ENCODE results near the gene AMBN.

Gene AMBN

DNA sequence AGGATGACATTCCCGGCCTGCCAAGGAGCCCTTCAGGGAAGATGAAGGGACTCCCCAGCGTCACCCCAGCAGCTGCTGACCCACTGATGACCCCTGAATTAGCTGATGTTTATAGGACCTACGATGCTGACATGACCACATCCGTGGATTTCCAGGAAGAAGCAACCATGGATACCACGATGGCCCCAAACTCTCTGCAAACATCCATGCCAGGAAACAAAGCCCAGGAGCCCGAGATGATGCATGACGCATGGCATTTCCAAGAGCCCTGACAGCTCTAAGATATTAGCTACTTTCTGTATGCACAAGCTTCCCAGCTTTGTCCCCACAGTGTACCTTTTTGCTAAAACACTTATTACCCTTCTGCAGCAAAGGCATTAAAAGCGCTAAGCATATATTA, 14.4 kb downstream of the AMBN start:
- H3K4me3 ChIP-seq (ENCODE audit: low read length): no peak overlapping the region
- TF ChIP-seq, protein P1, sequence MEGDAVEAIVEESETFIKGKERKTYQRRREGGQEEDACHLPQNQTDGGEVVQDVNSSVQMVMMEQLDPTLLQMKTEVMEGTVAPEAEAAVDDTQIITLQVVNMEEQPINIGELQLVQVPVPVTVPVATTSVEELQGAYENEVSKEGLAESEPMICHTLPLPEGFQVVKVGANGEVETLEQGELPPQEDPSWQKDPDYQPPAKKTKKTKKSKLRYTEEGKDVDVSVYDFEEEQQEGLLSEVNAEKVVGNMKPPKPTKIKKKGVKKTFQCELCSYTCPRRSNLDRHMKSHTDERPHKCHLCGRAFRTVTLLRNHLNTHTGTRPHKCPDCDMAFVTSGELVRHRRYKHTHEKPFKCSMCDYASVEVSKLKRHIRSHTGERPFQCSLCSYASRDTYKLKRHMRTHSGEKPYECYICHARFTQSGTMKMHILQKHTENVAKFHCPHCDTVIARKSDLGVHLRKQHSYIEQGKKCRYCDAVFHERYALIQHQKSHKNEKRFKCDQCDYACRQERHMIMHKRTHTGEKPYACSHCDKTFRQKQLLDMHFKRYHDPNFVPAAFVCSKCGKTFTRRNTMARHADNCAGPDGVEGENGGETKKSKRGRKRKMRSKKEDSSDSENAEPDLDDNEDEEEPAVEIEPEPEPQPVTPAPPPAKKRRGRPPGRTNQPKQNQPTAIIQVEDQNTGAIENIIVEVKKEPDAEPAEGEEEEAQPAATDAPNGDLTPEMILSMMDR (conservative IDR thresholded peaks at IDR 0.05; ENCODE audit: low read depth, low read length): no peak
- DNase-seq (ENCODE audit: low read depth): no peak

- no peak overlapping the region for H3K4me3 ChIP-seq (ENCODE audit: low read length)
- no peak for DNase-seq (ENCODE audit: low read depth)
- TF ChIP-seq, protein P1 (conservative IDR thresholded peaks at IDR 0.05; ENCODE audit: low read depth, low read length): no peak
Measured at GRCh38 chr4:70607334-70607853, 15.3 kb downstream of the AMBN start.

- DNase-seq (ENCODE audit: low read depth): no peak
- H3K4me3 ChIP-seq (ENCODE audit: low read length): no peak overlapping the region
- TF ChIP-seq, protein P1 (conservative IDR thresholded peaks at IDR 0.05; ENCODE audit: low read depth, low read length): no peak
Measured at GRCh38 chr4:70608324-70608723, 16.3 kb downstream of the AMBN start.

- no peak for DNase-seq (ENCODE audit: low read depth)
- TF ChIP-seq, protein P1 (conservative IDR thresholded peaks at IDR 0.05; ENCODE audit: low read depth, low read length): no peak
- no peak overlapping the region for H3K4me3 ChIP-seq (ENCODE audit: low read length)
Measured at GRCh38 chr4:70613306-70614183, 21.5 kb downstream of the AMBN start.

GRCh38 chr4:70614184-70614555, 22.1 kb downstream of the AMBN start:
- no peak for DNase-seq (ENCODE audit: low read depth)
- no peak overlapping the region for H3K4me3 ChIP-seq (ENCODE audit: low read length)

DNA sequence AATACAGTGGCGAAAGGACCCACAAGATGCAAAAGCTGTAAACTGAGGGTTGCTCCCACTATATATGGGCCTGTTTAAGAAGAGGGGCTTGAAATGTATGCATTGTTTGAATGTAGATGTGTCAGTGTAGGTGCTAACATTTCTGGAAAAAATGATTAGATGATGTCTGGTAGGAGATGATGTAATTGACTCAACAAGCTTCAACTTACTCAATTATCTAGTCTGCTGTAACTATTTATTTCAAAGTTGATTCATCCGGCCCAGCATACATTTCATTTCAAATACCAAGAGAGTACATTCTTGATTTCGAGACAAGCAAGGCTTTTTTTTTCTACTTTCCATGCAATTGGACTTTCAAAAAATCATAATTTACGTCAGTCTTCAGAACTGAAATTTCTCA, 27.2 kb downstream of the AMBN start:
- TF ChIP-seq, protein P1 (conservative IDR thresholded peaks at IDR 0.05; ENCODE audit: low read depth, low read length): no peak
- no peak overlapping the region for H3K4me3 ChIP-seq (ENCODE audit: low read length)
- DNase-seq (ENCODE audit: low read depth): no peak

More at GRCh38 chr4:70614184-70614555, 22.1 kb downstream of the AMBN start:
- TF ChIP-seq, protein P1 (conservative IDR thresholded peaks at IDR 0.05; ENCODE audit: low read depth, low read length): no peak

DNA sequence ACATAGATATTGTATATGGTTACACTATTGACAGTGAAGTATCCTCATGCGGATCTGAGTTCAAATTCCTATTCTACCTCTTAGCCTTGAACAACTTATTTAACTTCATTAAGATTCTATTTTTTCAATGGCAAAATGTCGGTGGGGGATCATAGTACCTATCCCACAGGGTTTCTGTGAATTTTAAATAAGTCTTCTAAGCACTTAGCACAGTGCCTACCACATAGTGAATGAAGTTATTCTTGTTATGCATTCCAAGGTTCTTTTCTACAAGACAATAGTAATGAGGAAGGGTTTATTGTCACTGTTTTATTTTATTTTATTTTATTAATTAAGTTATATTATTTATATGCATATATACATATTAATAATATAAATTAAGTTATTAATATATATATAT, 27.7 kb downstream of the AMBN start:
- no peak for DNase-seq (ENCODE audit: low read depth)
- H3K4me3 ChIP-seq (ENCODE audit: low read length): no peak overlapping the region
- TF ChIP-seq, protein P1 (conservative IDR thresholded peaks at IDR 0.05; ENCODE audit: low read depth, low read length): no peak
